Activated B cell treated with CpG ODN at 0.5 μM for 24 hours (primary cell): ENCODE data around the gene GADL1. TPM values are rescaled to one million over a fixed set of nuclear protein-coding genes. Genes with fewer than 3 reads are reported as not detected.
A peak's percentile ranks its signal among the peaks of the same experiment; 100 is the strongest.

Experiments
- ATAC-seq: fragments of 200-7000 bp; cut with Tn5 transposase; one replicate; pipeline ENCODE4 v1.10.0; 2021; ENCODE audit warnings: low read depth, mild to moderate bottlenecking, moderate library complexity
- CTCF ChIA-PET: fragments of 350-600 bp; sonication (Branson Sonifier 250); formaldehyde crosslinking; loops from one replicate; lab custom pipeline; 2021; ENCODE audit warnings: antibody characterized with exemption; lab: Charles Lee
- POLR2A ChIA-PET: fragments of 350-600 bp; sonication (Branson Sonifier 250); formaldehyde crosslinking; loops from one replicate; lab custom pipeline; 2021; ENCODE audit warnings: antibody characterized with exemption; lab: Charles Lee
- DNase-seq: peaks from one replicate; pipeline ENCODE4 v3.0.0; 2022
- H3K27ac Mint-ChIP-seq: one replicate; pipeline ENCODE4 v1.8.0; 2020; ENCODE audit warnings: mixed read lengths
- H3K27me3 Mint-ChIP-seq: one replicate; pipeline ENCODE4 v1.8.0; 2021; ENCODE audit warnings: mixed read lengths
- H3K36me3 Mint-ChIP-seq: one replicate; pipeline ENCODE4 v1.8.0; 2021; ENCODE audit warnings: low read depth, mixed read lengths
- H3K4me1 Mint-ChIP-seq: one replicate; pipeline ENCODE4 v1.8.0; 2021; ENCODE audit warnings: mixed read lengths
- H3K4me3 Mint-ChIP-seq: one replicate; pipeline ENCODE4 v1.8.0; 2020; ENCODE audit warnings: mild to moderate bottlenecking, mixed read lengths
- H3K9me3 Mint-ChIP-seq: one replicate; pipeline ENCODE4 v1.8.0; 2020; ENCODE audit warnings: mixed read lengths
- CTCF ChIP-seq: fragments of 200-600 bp; IDR thresholded peaks from one replicate; pipeline ENCODE4 v1.8.0; 2022; ENCODE audit warnings: antibody characterized with exemption, mild to moderate bottlenecking
- intact Hi-C: fragments of 100-400 bp; cut with micrococcal nuclease; formaldehyde crosslinking; loops from one replicate; pipeline ENCODE4 v1.15.1; 2024
- total RNA-seq: library from RNA; stranded (reverse); gene quantifications from 2 replicates; pipeline ENCODE4 v1.2.3, GENCODE V29; 2022

Gene GADL1
- total RNA-seq, 1 donor from 2014 or later: not detected

DNA sequence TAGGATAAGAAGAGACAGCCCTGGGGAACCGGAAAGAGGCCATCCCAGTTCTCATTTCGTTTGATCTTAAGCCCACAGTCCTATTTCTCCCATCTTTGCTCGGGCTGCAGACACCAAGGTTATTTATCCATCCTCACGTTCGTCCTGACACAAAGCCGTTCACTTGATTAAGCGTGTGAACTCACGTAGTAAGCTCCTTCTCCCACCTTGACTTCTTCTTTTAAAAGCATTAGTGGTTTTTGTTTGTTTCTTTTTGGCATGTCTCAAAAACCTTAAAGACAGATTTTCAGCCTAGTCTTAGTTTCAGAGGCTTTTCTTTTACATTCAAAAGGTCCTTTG, 217.1 kb downstream of the GADL1 start:
- TF ChIP-seq CTCF: no peak
- ChIA-PET POLR2A (interaction anchor here (0.7 to 1.6 kb wide), 5 partner anchors 11 to 37 kb away, joined by 3 to 5 read pairs (median 3); no protein-coding TSS in a partner anchor), CTCF (interaction anchor here (1.0 to 1.1 kb wide), 3 partner anchors 16 to 478 kb away, joined by 3 read pairs; no protein-coding TSS in a partner anchor)
- Mint-ChIP-seq H3K9me3 (no peaks in the 10 kb centered on the region), H3K4me3 (no peak overlapping the region), H3K27ac (peak overlapping the region; percentile 84), H3K27me3 (no peaks in the 10 kb centered on the region), H3K4me1 (peaks cover 87% of the 10 kb centered on the region), H3K36me3 (peaks cover 95% of the 10 kb centered on the region)
- no peak for DNase-seq
- no peak for ATAC-seq
- intact Hi-C loops: loop anchor here (5.0 kb wide), 1 partner anchor 35 kb away; no protein-coding TSS in a partner anchor

DNA sequence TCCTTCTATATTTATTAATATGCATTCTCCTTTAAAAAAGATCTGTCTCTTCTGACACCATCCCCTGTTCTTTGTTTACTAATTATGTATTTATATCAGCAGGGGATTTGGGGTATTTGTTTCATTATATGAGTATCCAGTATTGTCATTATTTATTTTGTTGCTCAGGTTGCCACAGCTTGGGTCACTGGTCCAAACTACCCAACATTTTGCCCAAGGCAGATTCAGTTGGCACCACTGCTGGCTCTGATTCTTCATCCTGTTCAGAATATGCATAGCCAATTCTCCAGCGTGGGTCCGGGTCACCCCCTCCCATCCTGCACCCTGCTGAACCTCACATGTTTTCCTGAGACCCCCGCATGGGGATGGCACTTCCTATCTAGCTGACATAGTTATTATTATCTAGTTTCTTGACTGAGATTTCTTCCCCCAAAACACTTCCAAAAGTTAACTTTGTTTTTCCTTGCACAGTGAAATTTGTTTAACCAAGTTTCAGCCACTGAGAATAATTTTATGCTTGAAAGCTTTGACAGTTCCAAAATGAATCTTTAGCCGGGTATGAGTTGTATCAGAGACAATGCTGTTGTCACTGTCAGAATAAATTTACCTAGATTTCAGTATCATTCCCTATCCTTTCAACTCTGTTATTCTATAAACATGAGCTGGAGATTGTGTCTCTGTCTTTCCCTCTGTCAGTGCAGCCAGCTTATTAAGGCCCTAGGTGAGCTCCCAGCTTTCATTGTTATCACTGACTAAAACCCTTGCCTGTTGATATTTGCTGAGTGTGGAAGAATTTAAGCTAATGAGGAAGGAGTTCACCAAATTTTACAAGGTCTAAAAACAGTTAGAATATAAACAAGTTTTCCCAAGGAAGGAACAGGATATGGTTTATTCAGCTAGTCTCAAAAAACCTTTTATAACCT, 217.8 kb downstream of the GADL1 start:
- TF ChIP-seq CTCF: no peak
- H3K4me1 Mint-ChIP-seq: peaks cover 87% of the 10 kb centered on the region
- ChIA-PET POLR2A (interaction anchor here (0.5 to 1.6 kb wide), 6 partner anchors 11 to 40 kb away, joined by 3 to 5 read pairs (median 3); no protein-coding TSS in a partner anchor), CTCF (interaction anchor here (1.0 to 1.1 kb wide), 3 partner anchors 16 to 477 kb away, joined by 3 read pairs; no protein-coding TSS in a partner anchor)
- ATAC-seq: peak; percentile 54
- no peaks in the 10 kb centered on the region for H3K27me3 Mint-ChIP-seq
- intact Hi-C loops: loop anchor here (5.0 kb wide), 1 partner anchor 34 kb away; no protein-coding TSS in a partner anchor
- H3K27ac Mint-ChIP-seq: peak overlapping the region; percentile 84
- H3K9me3 Mint-ChIP-seq: no peaks in the 10 kb centered on the region
- H3K36me3 Mint-ChIP-seq: peaks cover 95% of the 10 kb centered on the region
- DNase-seq: no peak
- H3K4me3 Mint-ChIP-seq: peak overlapping the region; percentile 3
